GM18868 (cell line): ENCODE results near the gene FAM83F.
A peak's percentile ranks its signal among the peaks of the same experiment; 100 is the strongest.

Experiments used
- ATAC-seq: cut with Tn5 transposase; IDR thresholded peaks from one replicate; pipeline ENCODE4 v1.9.1; 2021; ENCODE audit warnings: mild to moderate bottlenecking, moderate library complexity; ENCODE audit not compliant: unreplicated experiment

FAM83F gene

DNA sequence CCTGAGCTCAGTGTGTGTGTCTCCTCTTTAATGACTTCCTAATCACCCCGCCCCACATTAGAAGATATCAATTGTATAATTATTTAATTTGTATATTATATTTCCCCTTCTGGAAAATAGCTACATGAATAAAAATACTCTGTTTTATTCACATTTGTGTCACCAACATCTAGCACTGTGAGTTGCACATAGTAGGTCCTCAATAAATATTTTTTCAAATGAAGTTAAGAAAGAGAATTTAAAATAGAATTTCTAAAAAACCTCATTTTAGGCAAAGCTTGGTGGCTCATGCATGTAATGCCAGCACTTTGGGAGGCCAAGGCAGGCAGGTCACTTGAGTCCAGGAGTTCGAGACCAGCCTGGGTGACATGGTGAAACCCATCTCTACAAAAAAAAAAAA is 59.7 kb downstream of the FAM83F start:
- ATAC-seq, result no peak

DNA sequence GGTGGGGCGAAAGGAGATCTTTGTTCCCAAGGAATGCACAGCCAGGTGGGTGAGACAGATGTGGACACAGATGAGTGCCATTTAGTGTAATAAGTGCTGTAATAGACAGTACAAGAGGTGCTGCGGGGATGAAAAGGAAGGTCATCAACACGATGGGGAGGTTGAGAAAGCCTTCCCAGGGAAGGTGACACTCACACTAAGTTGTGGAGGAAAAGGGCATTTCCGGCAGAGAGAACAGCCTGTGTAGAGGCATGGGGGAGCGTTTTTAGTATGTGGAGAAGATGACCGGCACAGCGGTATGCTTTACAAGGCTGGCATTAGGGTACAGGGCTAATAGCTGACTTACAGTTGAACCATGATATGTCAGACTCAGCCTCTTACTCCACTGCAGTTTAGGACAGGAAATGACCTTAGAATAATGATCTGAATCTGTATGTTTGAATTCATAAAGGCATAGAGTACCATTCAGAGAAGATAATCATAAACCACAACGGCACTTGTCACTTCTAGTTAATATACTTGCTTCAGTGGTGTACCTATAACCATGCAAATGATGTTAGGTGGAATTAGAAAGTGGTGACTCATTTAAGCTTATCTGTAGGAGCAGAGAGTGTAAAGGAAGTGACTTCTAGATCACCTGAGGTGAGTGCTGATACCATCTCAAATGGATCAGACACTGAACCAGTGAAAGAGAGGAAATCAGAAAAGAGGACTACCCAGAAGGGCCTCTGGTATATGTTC is 60.6 kb downstream of the FAM83F start:
- peak; percentile 83 for ATAC-seq

DNA sequence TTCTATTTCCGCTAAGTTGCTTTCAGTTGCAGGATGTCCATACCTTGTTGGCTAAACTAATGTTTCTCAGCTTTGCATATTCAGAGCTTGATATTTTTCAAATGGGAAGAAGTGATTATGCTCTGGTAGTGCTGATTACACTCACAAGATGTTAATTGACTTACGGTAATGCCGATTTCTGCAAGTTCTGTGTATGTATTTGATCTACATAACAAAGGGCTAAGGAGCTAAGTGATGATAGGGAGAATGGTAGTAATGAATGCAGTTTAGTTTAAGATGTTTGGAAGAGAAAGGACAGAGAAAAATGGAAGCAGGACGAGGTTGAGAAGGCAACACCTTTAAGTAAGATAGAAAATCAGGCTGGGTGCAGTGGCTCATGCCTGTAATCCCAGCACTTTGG is 61.4 kb downstream of the FAM83F start:
- ATAC-seq, result no peak

DNA sequence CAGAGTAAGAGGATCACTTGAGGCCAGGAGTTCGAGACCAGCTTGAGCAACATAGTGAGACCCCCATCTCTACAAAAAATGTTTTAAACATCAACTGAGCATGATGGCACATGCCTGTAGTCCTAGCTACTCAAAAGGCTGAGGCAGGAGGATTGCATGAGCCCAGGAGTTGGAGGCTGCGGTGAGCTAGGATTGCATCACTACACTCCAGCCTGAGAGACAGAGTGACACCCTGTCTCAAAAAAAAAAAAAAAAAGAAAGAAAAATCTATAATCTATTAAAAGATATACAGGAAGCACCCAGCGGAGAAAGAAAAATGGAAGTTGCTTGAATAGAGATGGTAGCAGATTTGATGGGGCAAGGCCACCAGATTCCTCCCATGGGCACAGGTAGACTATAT is 61.8 kb downstream of the FAM83F start:
- ATAC-seq, result no peak

DNA sequence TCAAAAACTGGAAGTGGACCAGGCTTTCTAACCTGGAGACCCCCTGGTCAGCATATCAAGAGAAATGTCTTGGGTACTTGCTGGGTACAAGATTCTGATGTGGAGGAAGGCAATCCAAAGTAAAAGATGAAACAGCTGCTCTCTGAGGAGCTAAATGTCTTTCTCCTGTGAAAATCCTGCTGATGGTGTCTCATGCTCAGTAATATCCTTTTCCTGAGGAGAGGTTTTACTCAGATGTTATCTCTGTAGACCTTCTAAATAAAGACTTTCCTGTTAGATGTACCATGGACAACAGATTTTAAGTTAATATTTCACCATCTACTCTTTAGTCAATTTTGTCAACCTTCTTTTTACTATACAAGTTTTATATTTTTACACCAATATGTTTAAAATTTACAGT is 62.9 kb downstream of the FAM83F start:
- ATAC-seq, result no peak

DNA sequence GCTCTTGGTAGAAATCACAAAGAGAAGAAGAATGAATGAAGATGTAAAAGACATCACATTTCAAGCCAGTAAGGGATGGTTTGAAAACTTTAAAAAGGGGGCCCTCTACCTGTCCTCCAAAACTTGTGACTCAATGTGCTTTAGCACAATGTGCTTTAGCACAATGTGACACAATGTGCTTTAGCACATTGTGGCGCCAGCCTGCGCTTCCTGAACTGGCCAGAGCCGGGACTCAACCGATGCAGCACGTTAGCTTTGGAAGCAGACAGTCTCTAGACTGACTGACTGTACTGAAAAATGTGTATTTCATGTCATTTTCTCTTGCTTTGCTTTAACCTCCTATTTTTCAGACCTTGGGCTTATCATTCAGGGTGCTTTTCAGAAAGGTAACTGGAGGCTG is 63.5 kb downstream of the FAM83F start:
- no peak for ATAC-seq

- no peak for ATAC-seq
Observed at GRCh38 chr22:40065981-40066380, 71.2 kb downstream of the FAM83F start.

- ATAC-seq, result no peak
Observed at GRCh38 chr22:40067639-40068038, 72.9 kb downstream of the FAM83F start.

- no peak for ATAC-seq
Observed at GRCh38 chr22:40070701-40071100, 75.9 kb downstream of the FAM83F start.

GRCh38 chr22:40071720-40072119 is 77.0 kb downstream of the FAM83F start:
- ATAC-seq, result no peak

GRCh38 chr22:40076702-40077645 is 82.2 kb downstream of the FAM83F start:
- ATAC-seq, result no peak

- ATAC-seq, result no peak
Observed at GRCh38 chr22:40077646-40078016, 82.9 kb downstream of the FAM83F start.

- ATAC-seq, result no peak
Observed at GRCh38 chr22:40081662-40082061, 86.9 kb downstream of the FAM83F start.

DNA sequence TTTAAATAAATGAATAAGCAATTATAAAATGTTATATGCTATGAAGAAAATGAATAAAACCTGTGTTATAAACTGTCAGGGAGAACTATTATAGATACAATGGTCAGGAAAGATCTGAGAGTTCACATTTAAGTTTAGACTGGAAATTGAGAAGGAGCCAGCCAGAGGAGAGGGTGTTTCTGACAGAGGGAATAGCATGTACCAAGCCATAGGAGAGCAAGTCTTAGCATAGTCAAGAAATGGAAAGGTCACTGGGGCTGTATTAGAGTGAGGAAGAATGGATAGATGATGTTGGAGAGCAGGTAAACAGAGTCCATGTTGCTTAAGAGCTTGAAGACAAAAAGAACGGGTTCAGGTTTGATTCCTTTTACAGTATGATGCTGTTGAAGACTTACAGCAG is 87.4 kb downstream of the FAM83F start:
- ATAC-seq, result no peak

GRCh38 chr22:40083794-40084193 is 89.0 kb downstream of the FAM83F start:
- ATAC-seq, result no peak

DNA sequence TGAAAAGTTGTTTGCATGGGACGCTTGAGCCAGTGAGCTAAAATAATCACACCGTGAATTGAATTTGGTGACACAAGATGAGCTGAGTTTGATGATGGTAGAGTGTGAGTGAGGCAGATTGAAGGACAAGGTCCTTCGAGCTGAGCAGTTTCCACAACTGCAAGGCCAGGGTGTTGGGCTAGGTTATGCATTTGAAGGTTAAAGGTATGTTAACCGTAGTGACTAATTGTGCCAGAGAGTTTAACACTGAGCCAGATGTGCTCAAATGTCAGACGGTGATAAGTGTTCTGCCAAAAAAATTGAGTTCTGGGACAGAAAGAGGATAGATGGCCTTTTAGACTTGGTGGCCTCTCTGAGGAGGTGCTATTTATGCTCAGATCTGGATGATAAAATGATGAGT is 89.5 kb downstream of the FAM83F start:
- no peak for ATAC-seq

- ATAC-seq, result no peak
Observed at GRCh38 chr22:40088818-40089217, 94.1 kb downstream of the FAM83F start.
